Mesendoderm (in vitro differentiated cells): Measurements from ENCODE around the gene MISP. TPM values are rescaled to one million over a fixed set of nuclear protein-coding genes. Genes with fewer than 3 reads are reported as not detected.

Experiments used
- small RNA-seq: library from polyadenylated mRNA; stranded (forward); fragments of <200 nt; extraction: miRNeasy Mini kit (QIAGEN cat#:217004); gene quantifications from one replicate; pipeline ENCODE3, GENCODE V24; 2013; ENCODE audit not compliant: insufficient read depth

The MISP gene

Small RNA genes within 50 kb of the gene (small RNA-seq; reads per million reads assigned to genes)
- not detected for gene MIR3187
